ENCODE data around the gene PCID2.
"Not testable (repeated sequence)": the region's sequence is repeated elsewhere in the genome, so short reads cannot be mapped to it uniquely, and the experiment has no call there.

PCID2 gene

GRCh38 chr13:113161975-113162374 is 46.5 kb downstream of the PCID2 start:
- H3K4me1 ChIP-seq (ENCODE audit: insufficient read depth, low read length); H3K36me3 ChIP-seq (ENCODE audit: insufficient read depth, low read length); H3K9me3 ChIP-seq (ENCODE audit: low read length); H3K9ac ChIP-seq (ENCODE audit: low read length); H3K4me3 ChIP-seq (ENCODE audit: low read depth in 1 of 2, low read length in 2 of 2); H3K27ac ChIP-seq (ENCODE audit: low read depth, low read length): not testable (repeated sequence)
- peaks cover 18 to 20% of the 10 kb centered on the region in 2 donors for H3K27me3 ChIP-seq (ENCODE audit: control insufficient read depth in 1 of 2, insufficient read depth in 2 of 2, low read length in 2 of 2)

- Histone ChIP-seq H3K4me3 (ENCODE audit: low read depth in 1 of 2, low read length in 2 of 2) (no peak overlapping the region), H3K9ac (ENCODE audit: low read length) (no peak overlapping the region), H3K9me3 (ENCODE audit: low read length) (no peaks in the 10 kb centered on the region), H3K4me1 (ENCODE audit: insufficient read depth, low read length) (no peaks in the 10 kb centered on the region), H3K27me3 (ENCODE audit: control insufficient read depth in 1 of 2, insufficient read depth in 2 of 2, low read length in 2 of 2) (peaks cover 18 to 20% of the 10 kb centered on the region in 2 donors), H3K36me3 (ENCODE audit: insufficient read depth, low read length) (no peaks in the 10 kb centered on the region), H3K27ac (ENCODE audit: low read depth, low read length) (no peak overlapping the region)
Observed at GRCh38 chr13:113161433-113161832, 47.0 kb downstream of the PCID2 start.

- Histone ChIP-seq H3K36me3 (ENCODE audit: insufficient read depth, low read length) (no peaks in the 10 kb centered on the region), H3K4me1 (ENCODE audit: insufficient read depth, low read length) (no peaks in the 10 kb centered on the region), H3K4me3 (ENCODE audit: low read depth in 1 of 2, low read length in 2 of 2) (no peak overlapping the region), H3K27ac (ENCODE audit: low read depth, low read length) (no peak overlapping the region), H3K27me3 (ENCODE audit: control insufficient read depth in 1 of 2, insufficient read depth in 2 of 2, low read length in 2 of 2) (peaks cover 18 to 20% of the 10 kb centered on the region in 2 donors), H3K9ac (ENCODE audit: low read length) (no peak overlapping the region), H3K9me3 (ENCODE audit: low read length) (no peaks in the 10 kb centered on the region)
Observed at GRCh38 chr13:113160983-113161382, 47.5 kb downstream of the PCID2 start.

GRCh38 chr13:113159701-113160100 is 48.8 kb downstream of the PCID2 start:
- no peak overlapping the region for H3K9ac ChIP-seq (ENCODE audit: low read length)
- H3K4me3 ChIP-seq (ENCODE audit: low read depth in 1 of 2, low read length in 2 of 2) = no peak overlapping the region
- H3K36me3 ChIP-seq (ENCODE audit: insufficient read depth, low read length) = no peaks in the 10 kb centered on the region
- H3K27ac ChIP-seq (ENCODE audit: low read depth, low read length) = no peak overlapping the region
- H3K4me1 ChIP-seq (ENCODE audit: insufficient read depth, low read length) = no peaks in the 10 kb centered on the region
- H3K9me3 ChIP-seq (ENCODE audit: low read length) = no peaks in the 10 kb centered on the region
- H3K27me3 ChIP-seq (ENCODE audit: control insufficient read depth in 1 of 2, insufficient read depth in 2 of 2, low read length in 2 of 2) = peaks cover 18 to 20% of the 10 kb centered on the region in 2 donors

- Histone ChIP-seq H3K36me3 (ENCODE audit: insufficient read depth, low read length) (no peaks in the 10 kb centered on the region), H3K4me1 (ENCODE audit: insufficient read depth, low read length) (no peaks in the 10 kb centered on the region), H3K27ac (ENCODE audit: low read depth, low read length) (no peak overlapping the region), H3K9me3 (ENCODE audit: low read length) (no peaks in the 10 kb centered on the region), H3K4me3 (ENCODE audit: low read depth in 1 of 2, low read length in 2 of 2) (no peak overlapping the region), H3K27me3 (ENCODE audit: control insufficient read depth in 1 of 2, insufficient read depth in 2 of 2, low read length in 2 of 2) (peaks cover 18 to 20% of the 10 kb centered on the region in 2 donors), H3K9ac (ENCODE audit: low read length) (no peak overlapping the region)
Observed at GRCh38 chr13:113158946-113159345, 49.5 kb downstream of the PCID2 start.

GRCh38 chr13:113157929-113158747 is 50.3 kb downstream of the PCID2 start, which contains the start of gene PROZ:
PROZ (plus strand) TSS chr13:113158648; CDS start chr13:113158661, 13 bp downstream.
- H3K9ac ChIP-seq (ENCODE audit: low read length) = no peak within 1 kb of the TSS
- H3K4me3 ChIP-seq (ENCODE audit: low read depth in 1 of 2, low read length in 2 of 2) = no peak within 1 kb of the TSS
- no peaks in the 10 kb centered on the region for H3K36me3 ChIP-seq (ENCODE audit: insufficient read depth, low read length)
- H3K27me3 ChIP-seq (ENCODE audit: control insufficient read depth in 1 of 2, insufficient read depth in 2 of 2, low read length in 2 of 2) = peaks cover 15 to 16% of the 10 kb centered on the region in 2 donors
- H3K4me1 ChIP-seq (ENCODE audit: insufficient read depth, low read length) = no peaks in the 10 kb centered on the region
- H3K9me3 ChIP-seq (ENCODE audit: low read length) = no peaks in the 10 kb centered on the region
- H3K27ac ChIP-seq (ENCODE audit: low read depth, low read length) = no peak within 1 kb of the TSS

GRCh38 chr13:113157206-113157928 is 51.1 kb downstream of the PCID2 start:
- Histone ChIP-seq H3K27ac (ENCODE audit: low read depth, low read length) (no peak overlapping the region), H3K4me3 (ENCODE audit: low read depth in 1 of 2, low read length in 2 of 2) (no peak overlapping the region), H3K9me3 (ENCODE audit: low read length) (no peaks in the 10 kb centered on the region), H3K36me3 (ENCODE audit: insufficient read depth, low read length) (no peaks in the 10 kb centered on the region), H3K4me1 (ENCODE audit: insufficient read depth, low read length) (no peaks in the 10 kb centered on the region), H3K27me3 (ENCODE audit: control insufficient read depth in 1 of 2, insufficient read depth in 2 of 2, low read length in 2 of 2) (peaks cover 11 to 13% of the 10 kb centered on the region in 2 donors), H3K9ac (ENCODE audit: low read length) (no peak overlapping the region)

GRCh38 chr13:113155982-113156655 is 52.4 kb downstream of the PCID2 start:
- Histone ChIP-seq H3K4me1 (ENCODE audit: insufficient read depth, low read length) (no peaks in the 10 kb centered on the region), H3K9me3 (ENCODE audit: low read length) (no peaks in the 10 kb centered on the region), H3K27ac (ENCODE audit: low read depth, low read length) (no peak overlapping the region), H3K36me3 (ENCODE audit: insufficient read depth, low read length) (no peaks in the 10 kb centered on the region), H3K9ac (ENCODE audit: low read length) (no peak overlapping the region), H3K27me3 (ENCODE audit: control insufficient read depth in 1 of 2, insufficient read depth in 2 of 2, low read length in 2 of 2) (peaks cover 6 to 10% of the 10 kb centered on the region in 2 donors), H3K4me3 (ENCODE audit: low read depth in 1 of 2, low read length in 2 of 2) (no peak overlapping the region)

GRCh38 chr13:113155201-113155600 is 53.3 kb downstream of the PCID2 start:
- H3K27me3 ChIP-seq (ENCODE audit: control insufficient read depth in 1 of 2, insufficient read depth in 2 of 2, low read length in 2 of 2) = peaks cover 0 to 6% of the 10 kb centered on the region in 2 donors
- no peak overlapping the region for H3K9ac ChIP-seq (ENCODE audit: low read length)
- no peak overlapping the region for H3K27ac ChIP-seq (ENCODE audit: low read depth, low read length)
- H3K36me3 ChIP-seq (ENCODE audit: insufficient read depth, low read length) = no peaks in the 10 kb centered on the region
- H3K9me3 ChIP-seq (ENCODE audit: low read length) = no peaks in the 10 kb centered on the region
- no peak overlapping the region for H3K4me3 ChIP-seq (ENCODE audit: low read depth in 1 of 2, low read length in 2 of 2)
- H3K4me1 ChIP-seq (ENCODE audit: insufficient read depth, low read length) = no peaks in the 10 kb centered on the region

- no peaks in the 10 kb centered on the region for H3K36me3 ChIP-seq (ENCODE audit: insufficient read depth, low read length)
- no peaks in the 10 kb centered on the region for H3K9me3 ChIP-seq (ENCODE audit: low read length)
- H3K4me3 ChIP-seq (ENCODE audit: low read depth in 1 of 2, low read length in 2 of 2) = peak overlapping the region; percentile 21 to 65
- peak overlapping the region; percentile 19 for H3K27ac ChIP-seq (ENCODE audit: low read depth, low read length)
- no peaks in the 10 kb centered on the region for H3K4me1 ChIP-seq (ENCODE audit: insufficient read depth, low read length)
- peak overlapping the region; percentile 41 for H3K9ac ChIP-seq (ENCODE audit: low read length)
- peaks cover 0 to 6% of the 10 kb centered on the region in 2 donors for H3K27me3 ChIP-seq (ENCODE audit: control insufficient read depth in 1 of 2, insufficient read depth in 2 of 2, low read length in 2 of 2)
Observed at GRCh38 chr13:113153810-113154748, 54.4 kb downstream of the PCID2 start.

Data from muscle layer of colon (tissue), 2 donors.